Calu3 (cell line): ENCODE data around the gene HBE1. TPM values are rescaled to one million over a fixed set of nuclear protein-coding genes. Genes with fewer than 3 reads are reported as not detected.

ENCODE experiments used
- BruUV-seq: library from RNA; stranded (reverse); fragments of 400-500 nt; replicated peaks from 2 replicates; lab custom pipeline; 2021; lab: Mats Ljungman, UMichigan
- CTCF ChIA-PET: fragments of 300-600 bp; sonication (Branson Sonifier 250); formaldehyde crosslinking; loops from one replicate; lab custom pipeline; 2022; ENCODE audit warnings: antibody characterized with exemption; lab: Charles Lee
- DNase-seq: peaks from one replicate; pipeline ENCODE4 v3.0.0; 2022
- H3K27ac Mint-ChIP-seq: one replicate; pipeline ENCODE4 v1.8.0; 2022; ENCODE audit warnings: mixed read lengths; ENCODE audit not compliant: unreplicated experiment
- H3K27me3 Mint-ChIP-seq: one replicate; pipeline ENCODE4 v1.8.0; 2022; ENCODE audit warnings: mixed read lengths; ENCODE audit not compliant: unreplicated experiment
- H3K36me3 Mint-ChIP-seq: one replicate; pipeline ENCODE4 v1.8.0; 2022; ENCODE audit warnings: mild to moderate bottlenecking, moderate library complexity, mixed read lengths; ENCODE audit not compliant: insufficient read depth, unreplicated experiment
- H3K4me1 Mint-ChIP-seq: one replicate; pipeline ENCODE4 v1.8.0; 2022; ENCODE audit warnings: mild to moderate bottlenecking, low read depth, mixed read lengths; ENCODE audit not compliant: unreplicated experiment
- H3K4me3 Mint-ChIP-seq: one replicate; pipeline ENCODE4 v1.8.0; 2022; ENCODE audit warnings: mild to moderate bottlenecking, low read depth, moderate library complexity, mixed read lengths; ENCODE audit not compliant: unreplicated experiment
- H3K9me3 Mint-ChIP-seq: one replicate; pipeline ENCODE4 v1.8.0; 2022; ENCODE audit warnings: low read depth, mixed read lengths; ENCODE audit not compliant: unreplicated experiment
- CTCF ChIP-seq: fragments of 200-600 bp; IDR thresholded peaks from one replicate; pipeline ENCODE4 v1.8.0; 2022; ENCODE audit warnings: antibody characterized with exemption; ENCODE audit not compliant: unreplicated experiment
- intact Hi-C: fragments of 100-400 bp; cut with micrococcal nuclease; formaldehyde crosslinking; loops from one replicate; pipeline ENCODE4 v1.10.0; 2022; ENCODE audit not compliant: unreplicated experiment
- total RNA-seq: library from RNA; stranded (reverse); gene quantifications from 2 replicates; pipeline ENCODE4 v1.2.3, GENCODE V29; 2022

The HBE1 gene
- total RNA-seq, 1 experiment from 2014 or later, result not detected

GRCh38 chr11:5291207-5291838 lies 21.6 kb upstream of the HBE1 start:
- no peaks in the 10 kb centered on the region for H3K36me3 Mint-ChIP-seq
- peak; percentile 52 for TF ChIP-seq CTCF
- H3K27ac Mint-ChIP-seq, result no peak overlapping the region
- no peak overlapping the region for H3K4me3 Mint-ChIP-seq
- peak; percentile 5 for DNase-seq
- no peaks in the 10 kb centered on the region for H3K27me3 Mint-ChIP-seq
- no peaks in the 10 kb centered on the region for H3K9me3 Mint-ChIP-seq
- CTCF ChIA-PET, result no interaction called here
- intact Hi-C loops, result loop anchor here (2.0 kb wide), 2 partner anchors 87 to 167 kb away; no protein-coding TSS in a partner anchor
- H3K4me1 Mint-ChIP-seq, result no peaks in the 10 kb centered on the region
- BruUV-seq, result no TSS peak

GRCh38 chr11:5290106-5290505 lies 20.4 kb upstream of the HBE1 start:
- H3K4me3 Mint-ChIP-seq, result no peak overlapping the region
- intact Hi-C loops, result loop anchor here (2.0 kb wide), 2 partner anchors 85 to 165 kb away; no protein-coding TSS in a partner anchor
- CTCF ChIA-PET, result no interaction called here
- no TSS peak for BruUV-seq
- H3K27me3 Mint-ChIP-seq, result no peaks in the 10 kb centered on the region
- DNase-seq, result no peak
- no peaks in the 10 kb centered on the region for H3K36me3 Mint-ChIP-seq
- TF ChIP-seq CTCF, result no peak
- no peaks in the 10 kb centered on the region for H3K4me1 Mint-ChIP-seq
- no peak overlapping the region for H3K27ac Mint-ChIP-seq
- no peaks in the 10 kb centered on the region for H3K9me3 Mint-ChIP-seq

- Mint-ChIP-seq H3K36me3 (no peaks in the 10 kb centered on the region), H3K27me3 (no peaks in the 10 kb centered on the region), H3K9me3 (no peaks in the 10 kb centered on the region), H3K4me3 (no peak overlapping the region), H3K4me1 (no peaks in the 10 kb centered on the region), H3K27ac (no peak overlapping the region)
- intact Hi-C loops, result loop anchor here (2.0 kb wide), 2 partner anchors 85 to 165 kb away; no protein-coding TSS in a partner anchor
- CTCF ChIA-PET, result no interaction called here
- no peak for DNase-seq
- BruUV-seq, result no TSS peak
- no peak for TF ChIP-seq CTCF
Observed at GRCh38 chr11:5289696-5290095, 20.0 kb upstream of the HBE1 start.

- DNase-seq, result no peak
- H3K27ac Mint-ChIP-seq, result no peak overlapping the region
- H3K27me3 Mint-ChIP-seq, result no peaks in the 10 kb centered on the region
- TF ChIP-seq CTCF, result no peak
- intact Hi-C loops, result no loop called here
- CTCF ChIA-PET, result no interaction called here
- no peak overlapping the region for H3K4me3 Mint-ChIP-seq
- H3K36me3 Mint-ChIP-seq, result no peaks in the 10 kb centered on the region
- no TSS peak for BruUV-seq
- no peaks in the 10 kb centered on the region for H3K9me3 Mint-ChIP-seq
- H3K4me1 Mint-ChIP-seq, result no peaks in the 10 kb centered on the region
Observed at GRCh38 chr11:5288906-5289550, 19.3 kb upstream of the HBE1 start.
